ENCODE measurements around the gene RAB1A.

- TF ChIP-seq CTCF (IDR thresholded peaks at IDR 0.05): no peak
- no peak for TF ChIP-seq POLR2A (IDR thresholded peaks at IDR 0.05)
Measured at GRCh38 chr2:65072181-65072970, 57.5 kb downstream of the RAB1A start.
